Measurements from ENCODE around the gene FCN2.
A peak's percentile ranks its signal among the peaks of the same experiment; 100 is the strongest.

FCN2 gene

GRCh38 chr9:134929193-134930158, 48.9 kb downstream of the FCN2 start:
- Histone ChIP-seq H3K27me3 (ENCODE audit: insufficient read depth, low read depth, severe bottlenecking) (no peaks in the 10 kb centered on the region), H3K4me3 (ENCODE audit: low read depth, low read length) (no peak overlapping the region), H3K9me3 (ENCODE audit: severe bottlenecking) (no peaks in the 10 kb centered on the region), H3K27ac (no peak overlapping the region), H3K36me3 (no peaks in the 10 kb centered on the region)
- DNase-seq: no peak
- no peak for TF ChIP-seq CTCF (IDR thresholded peaks at IDR 0.05; ENCODE audit: low read depth, low read length)

GRCh38 chr9:134930398-134930797, 49.8 kb downstream of the FCN2 start:
- H3K27me3 ChIP-seq (ENCODE audit: insufficient read depth, low read depth, severe bottlenecking): no peaks in the 10 kb centered on the region
- DNase-seq: no peak
- H3K4me3 ChIP-seq (ENCODE audit: low read depth, low read length): no peak overlapping the region
- no peaks in the 10 kb centered on the region for H3K9me3 ChIP-seq (ENCODE audit: severe bottlenecking)
- TF ChIP-seq CTCF (IDR thresholded peaks at IDR 0.05; ENCODE audit: low read depth, low read length): no peak
- H3K36me3 ChIP-seq: no peaks in the 10 kb centered on the region
- H3K27ac ChIP-seq: no peak overlapping the region

- Histone ChIP-seq H3K4me3 (ENCODE audit: low read depth, low read length) (no peak overlapping the region), H3K36me3 (no peaks in the 10 kb centered on the region), H3K27me3 (ENCODE audit: insufficient read depth, low read depth, severe bottlenecking) (no peaks in the 10 kb centered on the region), H3K27ac (peak overlapping the region; percentile 46), H3K9me3 (ENCODE audit: severe bottlenecking) (no peaks in the 10 kb centered on the region)
- no peak for TF ChIP-seq CTCF (IDR thresholded peaks at IDR 0.05; ENCODE audit: low read depth, low read length)
- no peak for DNase-seq
These were observed 51.6 kb downstream of the FCN2 start for GRCh38 chr9:134932171-134932570.

GRCh38 chr9:134932606-134933005, 52.0 kb downstream of the FCN2 start:
- Histone ChIP-seq H3K36me3 (no peaks in the 10 kb centered on the region), H3K27me3 (ENCODE audit: insufficient read depth, low read depth, severe bottlenecking) (no peaks in the 10 kb centered on the region), H3K9me3 (ENCODE audit: severe bottlenecking) (no peaks in the 10 kb centered on the region), H3K4me3 (ENCODE audit: low read depth, low read length) (no peak overlapping the region), H3K27ac (peak overlapping the region; percentile 90)
- TF ChIP-seq CTCF (IDR thresholded peaks at IDR 0.05; ENCODE audit: low read depth, low read length): no peak
- no peak for DNase-seq

- no peak for DNase-seq
- Histone ChIP-seq H3K27me3 (ENCODE audit: insufficient read depth, low read depth, severe bottlenecking) (no peaks in the 10 kb centered on the region), H3K27ac (peak overlapping the region; percentile 90), H3K4me3 (ENCODE audit: low read depth, low read length) (no peak overlapping the region), H3K36me3 (no peaks in the 10 kb centered on the region), H3K9me3 (ENCODE audit: severe bottlenecking) (no peaks in the 10 kb centered on the region)
- no peak for TF ChIP-seq CTCF (IDR thresholded peaks at IDR 0.05; ENCODE audit: low read depth, low read length)
These were observed 52.6 kb downstream of the FCN2 start for GRCh38 chr9:134933076-134933659.
